ENCODE results near the gene ADGRB2. TPM values are rescaled to one million over a fixed set of nuclear protein-coding genes. Genes with fewer than 3 reads are reported as not detected.

ADGRB2 gene
- polyA plus RNA-seq, 3 donors, result not detected

DNA sequence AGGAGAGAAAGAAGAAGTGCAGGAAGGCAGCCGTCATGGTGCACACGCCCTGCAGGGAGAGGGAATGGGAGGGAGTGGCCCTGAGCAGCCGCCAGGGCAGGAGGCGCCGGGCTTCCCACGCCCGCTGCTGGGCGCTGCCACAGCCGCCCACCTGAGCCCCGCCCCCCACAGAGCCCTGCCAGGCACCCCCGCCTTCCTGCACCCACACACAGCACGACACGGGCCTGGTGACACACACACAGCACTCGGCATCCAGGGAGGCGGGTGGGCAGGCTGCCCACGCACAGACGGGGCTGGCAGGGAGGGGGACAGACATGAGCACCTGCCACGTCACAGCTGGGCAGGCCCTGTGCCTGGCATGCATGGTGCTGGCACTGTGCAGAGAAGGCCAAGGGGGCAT is 27.5 kb downstream of the ADGRB2 start:
- no peak overlapping the region for H3K27ac Mint-ChIP-seq
- Histone ChIP-seq H3K36me3 (replicated peaks in 1 of 2; ENCODE audit: control insufficient read depth in 1 of 2, insufficient read depth in 2 of 2, low read length in 2 of 2) (no peaks in the 10 kb centered on the region), H3K4me2 (replicated peaks; ENCODE audit: extremely low read depth, low read length, poor library complexity, severe bottlenecking) (no peak overlapping the region), H3K4me3 (replicated peaks in 1 of 3; ENCODE audit: low read depth in 2 of 3, low read length in 3 of 3) (no peak overlapping the region), H3K4me1 (ENCODE audit: control insufficient read depth in 1 of 2, insufficient read depth in 2 of 2, low read length in 2 of 2) (no peaks in the 10 kb centered on the region), H4K20me1 (ENCODE audit: insufficient read depth, low read length) (no peaks in the 10 kb centered on the region), H3K9me3 (replicated peaks in 1 of 2; ENCODE audit: control insufficient read depth in 1 of 2, insufficient read depth in 1 of 2, low read length in 2 of 2) (no peaks in the 10 kb centered on the region), H3K27me3 (ENCODE audit: control insufficient read depth in 2 of 2, insufficient read depth in 2 of 2, low read length in 2 of 2) (no peaks in the 10 kb centered on the region), H2AFZ (ENCODE audit: insufficient read depth, low read depth, low read length, poor library complexity, severe bottlenecking) (no peak overlapping the region), H3K79me2 (ENCODE audit: insufficient read depth, low read length) (no peaks in the 10 kb centered on the region), H3K9ac (ENCODE audit: insufficient read depth, low read length, poor library complexity, severe bottlenecking) (no peak overlapping the region), H3K27ac (ENCODE audit: low read depth in 1 of 2, low read length in 2 of 2) (no peak overlapping the region)
- peaks cover 2% of the 10 kb centered on the region for H3K4me1 Mint-ChIP-seq
- H3K4me3 Mint-ChIP-seq, result no peak overlapping the region
- peaks cover 5 to 12% (median 7%) of the 10 kb centered on the region in 3 donors for H3K27me3 Mint-ChIP-seq (ENCODE audit: low read depth in 3 of 3)
- H3K36me3 Mint-ChIP-seq, result no peaks in the 10 kb centered on the region
- no peaks in the 10 kb centered on the region for H3K9me3 Mint-ChIP-seq
- intact Hi-C loops (cut with micrococcal nuclease), result no loop called here
- WGBS (ENCODE audit: insufficient coverage), result 81% methylated on average over 11 of the region's 18 CpGs
- DNase-seq, result no peak
- TF ChIP-seq, protein P1, sequence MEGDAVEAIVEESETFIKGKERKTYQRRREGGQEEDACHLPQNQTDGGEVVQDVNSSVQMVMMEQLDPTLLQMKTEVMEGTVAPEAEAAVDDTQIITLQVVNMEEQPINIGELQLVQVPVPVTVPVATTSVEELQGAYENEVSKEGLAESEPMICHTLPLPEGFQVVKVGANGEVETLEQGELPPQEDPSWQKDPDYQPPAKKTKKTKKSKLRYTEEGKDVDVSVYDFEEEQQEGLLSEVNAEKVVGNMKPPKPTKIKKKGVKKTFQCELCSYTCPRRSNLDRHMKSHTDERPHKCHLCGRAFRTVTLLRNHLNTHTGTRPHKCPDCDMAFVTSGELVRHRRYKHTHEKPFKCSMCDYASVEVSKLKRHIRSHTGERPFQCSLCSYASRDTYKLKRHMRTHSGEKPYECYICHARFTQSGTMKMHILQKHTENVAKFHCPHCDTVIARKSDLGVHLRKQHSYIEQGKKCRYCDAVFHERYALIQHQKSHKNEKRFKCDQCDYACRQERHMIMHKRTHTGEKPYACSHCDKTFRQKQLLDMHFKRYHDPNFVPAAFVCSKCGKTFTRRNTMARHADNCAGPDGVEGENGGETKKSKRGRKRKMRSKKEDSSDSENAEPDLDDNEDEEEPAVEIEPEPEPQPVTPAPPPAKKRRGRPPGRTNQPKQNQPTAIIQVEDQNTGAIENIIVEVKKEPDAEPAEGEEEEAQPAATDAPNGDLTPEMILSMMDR (IDR thresholded peaks at IDR 0.05), result no peak

DNA sequence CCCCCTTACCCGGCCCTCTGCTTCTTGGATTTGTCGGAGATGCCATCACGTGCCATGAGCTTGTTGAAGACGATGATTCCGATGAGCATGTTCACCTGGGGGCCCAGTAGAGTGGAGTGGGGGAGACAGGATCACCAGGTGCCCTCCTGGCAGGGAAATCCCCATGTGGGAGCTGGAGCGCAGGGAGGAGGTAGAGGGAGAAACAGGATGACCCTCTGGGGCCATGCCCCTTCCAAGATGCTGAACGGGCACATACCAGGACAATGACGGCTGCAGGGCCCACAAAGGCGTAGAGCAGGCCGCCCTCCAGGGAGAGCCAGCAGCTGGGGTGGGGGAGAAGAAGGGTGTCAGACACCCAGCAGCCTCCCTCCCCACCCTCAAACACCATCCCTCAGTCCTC is 28.6 kb downstream of the ADGRB2 start:
- TF ChIP-seq, protein P1 (IDR thresholded peaks at IDR 0.05), result no peak
- Histone ChIP-seq H4K20me1 (ENCODE audit: insufficient read depth, low read length) (no peaks in the 10 kb centered on the region), H3K4me3 (replicated peaks in 1 of 3; ENCODE audit: low read depth in 2 of 3, low read length in 3 of 3) (no peak overlapping the region), H3K27ac (ENCODE audit: low read depth in 1 of 2, low read length in 2 of 2) (no peak overlapping the region), H3K9me3 (replicated peaks in 1 of 2; ENCODE audit: control insufficient read depth in 1 of 2, insufficient read depth in 1 of 2, low read length in 2 of 2) (no peaks in the 10 kb centered on the region), H3K4me2 (replicated peaks; ENCODE audit: extremely low read depth, low read length, poor library complexity, severe bottlenecking) (no peak overlapping the region), H3K79me2 (ENCODE audit: insufficient read depth, low read length) (no peaks in the 10 kb centered on the region), H3K9ac (ENCODE audit: insufficient read depth, low read length, poor library complexity, severe bottlenecking) (no peak overlapping the region), H3K36me3 (replicated peaks in 1 of 2; ENCODE audit: control insufficient read depth in 1 of 2, insufficient read depth in 2 of 2, low read length in 2 of 2) (no peaks in the 10 kb centered on the region), H2AFZ (ENCODE audit: insufficient read depth, low read depth, low read length, poor library complexity, severe bottlenecking) (no peak overlapping the region), H3K27me3 (ENCODE audit: control insufficient read depth in 2 of 2, insufficient read depth in 2 of 2, low read length in 2 of 2) (no peaks in the 10 kb centered on the region), H3K4me1 (ENCODE audit: control insufficient read depth in 1 of 2, insufficient read depth in 2 of 2, low read length in 2 of 2) (no peaks in the 10 kb centered on the region)
- Mint-ChIP-seq H3K4me3 (no peak overlapping the region), H3K36me3 (no peaks in the 10 kb centered on the region), H3K27me3 (ENCODE audit: low read depth in 3 of 3) (peaks cover 5 to 12% (median 6%) of the 10 kb centered on the region in 3 donors), H3K4me1 (peaks cover 2% of the 10 kb centered on the region), H3K27ac (no peak overlapping the region), H3K9me3 (no peaks in the 10 kb centered on the region)
- DNase-seq, result no peak
- intact Hi-C loops (cut with micrococcal nuclease), result no loop called here
- 92% methylated on average over 5 of the region's 10 CpGs for WGBS (ENCODE audit: insufficient coverage)

Measured in CD14-positive monocyte (primary cell).